ENCODE data around the gene GFPT1. TPM values are rescaled to one million over a fixed set of nuclear protein-coding genes. Genes with fewer than 3 reads are reported as not detected.

The GFPT1 gene
- total and polyA plus RNA-seq, 9 of the 15 experiments (the other 6 are each of a cell fraction or from before 2014, with no cell fraction given): 6.6 to 38.3 (median 15.9) TPM

Small RNA genes within 50 kb of the gene (small RNA-seq; reads per million reads assigned to genes)
- not detected for gene RF00019

Other genes with a start within 250 kb of the GFPT1 start
- gene NFU1, start 50.2 kb upstream of the GFPT1 start, total RNA-seq (2014; rRNA removed): 31.8 and 47.0 TPM in 2 replicates
- gene NFU1, start 50.2 kb upstream of the GFPT1 start, total RNA-seq (2014; rRNA removed; fragmentation: Illumina TruSeq; extraction: Trizol): 54.7 and 62.0 TPM in 2 replicates
- gene NFU1, start 50.2 kb upstream of the GFPT1 start, total RNA-seq (2015; rRNA removed; fragmentation: Illumina TruSeq; extraction: Trizol): 52.7 and 53.7 TPM in 2 replicates
- gene NFU1, start 50.2 kb upstream of the GFPT1 start, total RNA-seq (2021): 41.2 and 46.1 TPM in 2 replicates
- gene NFU1, start 50.2 kb upstream of the GFPT1 start, polyA plus RNA-seq (2011; rRNA removed): 24.8 and 60.3 TPM in 2 replicates
- 32.5 and 33.3 TPM in 2 replicates for gene NFU1, start 50.2 kb upstream of the GFPT1 start, polyA plus RNA-seq (2014; fragmentation: Illumina TruSeq; extraction: Trizol)
- 10 to 100 TPM; 33.9 to 59.4 TPM for gene NFU1, start 50.2 kb upstream of the GFPT1 start, polyA plus RNA-seq (2014; fragmentation: Nextera tagmentation; extraction: Ambion mirVana)
- 60.4 and 61.8 TPM in 2 replicates for gene NFU1, start 50.2 kb upstream of the GFPT1 start, polyA plus RNA-seq (2014; rRNA removed)